Type B pancreatic cell (in vitro differentiated cells): ENCODE measurements around the gene IMPDH1. TPM values are rescaled to one million over a fixed set of nuclear protein-coding genes. Genes with fewer than 3 reads are reported as not detected.

Experiments used
- DNase-seq: peaks from one replicate; pipeline ENCODE4 v3.0.0; 2021; ENCODE audit warnings: mixed read lengths; ENCODE audit not compliant: unreplicated experiment; ENCODE audit errors: extremely low spot score
- H3K27ac Mint-ChIP-seq: 2 replicates; pipeline ENCODE4 v1.8.0; 2021; ENCODE audit warnings: mild to moderate bottlenecking, mixed read lengths
- H3K27me3 Mint-ChIP-seq: 2 replicates; pipeline ENCODE4 v1.8.0; 2021; ENCODE audit warnings: mixed read lengths
- H3K36me3 Mint-ChIP-seq: 2 replicates; pipeline ENCODE4 v1.8.0; 2021; ENCODE audit warnings: mixed read lengths
- H3K4me1 Mint-ChIP-seq: one replicate; pipeline ENCODE4 v1.8.0; 2021; ENCODE audit warnings: mixed read lengths; ENCODE audit not compliant: unreplicated experiment
- H3K4me3 Mint-ChIP-seq: 2 replicates; pipeline ENCODE4 v1.8.0; 2021; ENCODE audit warnings: mild to moderate bottlenecking, mixed read lengths
- H3K9me3 Mint-ChIP-seq: 2 replicates; pipeline ENCODE4 v1.8.0; 2021; ENCODE audit warnings: mixed read lengths
- total RNA-seq: library from RNA; stranded (reverse); gene quantifications from 2 replicates; pipeline ENCODE4 v1.2.1, GENCODE V29; 2021; ENCODE audit warnings: low replicate concordance
- TF ChIP-seq, protein P1 (sequence below): fragments of 200-600 bp; sonication (generic); conservative IDR thresholded peaks from 2 replicates; pipeline ENCODE4 v1.5.0; 2021; ENCODE audit warnings: antibody characterized with exemption, mild to moderate bottlenecking

Gene IMPDH1
- total RNA-seq, 1 donor from 2014 or later: 42.2 TPM

DNA sequence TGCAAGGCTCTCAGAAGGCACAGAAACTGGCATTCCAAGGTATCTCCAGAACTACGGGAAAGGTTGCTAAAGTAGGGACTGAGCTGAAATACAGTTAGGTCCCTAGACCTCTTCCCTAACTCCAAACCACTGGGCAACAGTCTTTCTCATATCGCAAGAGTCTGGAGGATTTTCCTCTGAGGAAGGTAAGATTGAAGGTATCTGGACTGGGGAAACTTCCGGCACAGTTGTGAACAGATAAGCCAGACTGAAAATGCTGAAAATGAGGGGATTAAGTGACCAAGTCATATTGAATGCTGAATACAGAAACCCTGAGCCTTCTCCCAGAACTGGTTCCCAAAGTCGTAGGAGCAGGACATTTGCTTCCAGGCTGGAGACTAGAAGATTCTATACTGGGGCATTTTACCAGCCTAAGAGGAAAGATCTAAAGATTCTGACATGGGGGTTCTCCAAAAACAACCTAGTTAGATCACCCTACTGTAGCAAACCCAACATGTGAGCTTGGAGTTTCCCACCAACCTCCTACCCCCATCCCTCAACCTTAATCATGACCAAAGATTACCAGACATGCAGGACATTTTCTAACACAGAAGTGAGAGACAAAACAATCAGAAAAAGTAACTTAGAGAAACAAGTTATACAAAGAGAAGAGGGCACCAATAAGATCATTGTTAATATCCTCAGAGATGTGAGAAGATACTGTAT is 45.5 kb downstream of the IMPDH1 start:
- peaks cover 73% of the 10 kb centered on the region for H3K27me3 Mint-ChIP-seq
- H3K4me3 Mint-ChIP-seq: no peak overlapping the region
- no peaks in the 10 kb centered on the region for H3K36me3 Mint-ChIP-seq
- TF ChIP-seq, protein P1, sequence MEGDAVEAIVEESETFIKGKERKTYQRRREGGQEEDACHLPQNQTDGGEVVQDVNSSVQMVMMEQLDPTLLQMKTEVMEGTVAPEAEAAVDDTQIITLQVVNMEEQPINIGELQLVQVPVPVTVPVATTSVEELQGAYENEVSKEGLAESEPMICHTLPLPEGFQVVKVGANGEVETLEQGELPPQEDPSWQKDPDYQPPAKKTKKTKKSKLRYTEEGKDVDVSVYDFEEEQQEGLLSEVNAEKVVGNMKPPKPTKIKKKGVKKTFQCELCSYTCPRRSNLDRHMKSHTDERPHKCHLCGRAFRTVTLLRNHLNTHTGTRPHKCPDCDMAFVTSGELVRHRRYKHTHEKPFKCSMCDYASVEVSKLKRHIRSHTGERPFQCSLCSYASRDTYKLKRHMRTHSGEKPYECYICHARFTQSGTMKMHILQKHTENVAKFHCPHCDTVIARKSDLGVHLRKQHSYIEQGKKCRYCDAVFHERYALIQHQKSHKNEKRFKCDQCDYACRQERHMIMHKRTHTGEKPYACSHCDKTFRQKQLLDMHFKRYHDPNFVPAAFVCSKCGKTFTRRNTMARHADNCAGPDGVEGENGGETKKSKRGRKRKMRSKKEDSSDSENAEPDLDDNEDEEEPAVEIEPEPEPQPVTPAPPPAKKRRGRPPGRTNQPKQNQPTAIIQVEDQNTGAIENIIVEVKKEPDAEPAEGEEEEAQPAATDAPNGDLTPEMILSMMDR: no peak
- no peak overlapping the region for H3K27ac Mint-ChIP-seq
- H3K4me1 Mint-ChIP-seq: peaks cover 5% of the 10 kb centered on the region
- no peaks in the 10 kb centered on the region for H3K9me3 Mint-ChIP-seq
- no peak for DNase-seq

DNA sequence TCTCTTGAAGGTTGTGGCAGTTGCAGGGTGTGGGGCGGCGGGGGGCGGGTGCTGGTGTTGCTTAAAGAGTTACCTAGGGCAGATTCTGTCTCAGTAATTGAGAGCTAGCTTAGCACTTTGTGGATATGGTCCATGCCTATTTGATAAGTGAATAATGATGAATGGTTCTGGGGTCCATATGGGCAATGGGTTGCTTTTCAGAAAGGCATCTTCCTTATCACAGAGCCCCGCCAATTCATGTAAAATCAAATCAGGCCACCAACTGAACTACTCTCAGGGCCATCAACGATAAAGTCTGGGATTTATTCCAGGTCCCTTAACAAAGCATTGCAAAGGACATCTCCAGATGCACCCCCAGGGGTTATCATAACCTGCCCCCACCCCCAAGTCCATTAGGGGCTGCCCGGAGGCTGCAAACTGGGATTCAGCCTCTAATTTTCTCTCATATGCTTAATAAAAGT is 46.5 kb downstream of the IMPDH1 start:
- Mint-ChIP-seq H3K4me1 (peaks cover 5% of the 10 kb centered on the region), H3K36me3 (no peaks in the 10 kb centered on the region), H3K4me3 (peak overlapping the region; percentile 13), H3K27ac (no peak overlapping the region), H3K9me3 (no peaks in the 10 kb centered on the region), H3K27me3 (peaks cover 80% of the 10 kb centered on the region)
- TF ChIP-seq, protein P1: no peak
- DNase-seq: no peak

DNA sequence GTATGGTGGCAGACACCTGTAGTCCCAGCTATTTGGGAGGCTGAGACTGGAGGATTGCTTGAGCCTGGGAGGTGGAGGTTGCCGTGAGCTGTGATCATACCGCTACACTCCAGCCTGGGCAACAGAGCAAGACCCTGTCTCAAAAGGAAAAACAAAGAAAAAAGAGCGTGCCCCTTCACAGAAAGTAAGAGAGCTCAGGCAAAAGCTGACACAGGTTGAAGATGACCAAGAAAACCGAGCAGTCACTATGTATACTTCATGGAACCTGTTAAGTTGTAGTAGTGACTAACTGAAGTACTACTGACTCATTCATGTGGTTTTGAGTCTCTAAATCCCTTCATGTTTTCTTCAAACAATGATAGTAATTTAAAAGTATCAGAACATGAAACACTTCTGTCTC is 47.1 kb downstream of the IMPDH1 start:
- TF ChIP-seq, protein P1: no peak
- H3K4me3 Mint-ChIP-seq: peak overlapping the region; percentile 86
- peaks cover 5% of the 10 kb centered on the region for H3K4me1 Mint-ChIP-seq

DNA sequence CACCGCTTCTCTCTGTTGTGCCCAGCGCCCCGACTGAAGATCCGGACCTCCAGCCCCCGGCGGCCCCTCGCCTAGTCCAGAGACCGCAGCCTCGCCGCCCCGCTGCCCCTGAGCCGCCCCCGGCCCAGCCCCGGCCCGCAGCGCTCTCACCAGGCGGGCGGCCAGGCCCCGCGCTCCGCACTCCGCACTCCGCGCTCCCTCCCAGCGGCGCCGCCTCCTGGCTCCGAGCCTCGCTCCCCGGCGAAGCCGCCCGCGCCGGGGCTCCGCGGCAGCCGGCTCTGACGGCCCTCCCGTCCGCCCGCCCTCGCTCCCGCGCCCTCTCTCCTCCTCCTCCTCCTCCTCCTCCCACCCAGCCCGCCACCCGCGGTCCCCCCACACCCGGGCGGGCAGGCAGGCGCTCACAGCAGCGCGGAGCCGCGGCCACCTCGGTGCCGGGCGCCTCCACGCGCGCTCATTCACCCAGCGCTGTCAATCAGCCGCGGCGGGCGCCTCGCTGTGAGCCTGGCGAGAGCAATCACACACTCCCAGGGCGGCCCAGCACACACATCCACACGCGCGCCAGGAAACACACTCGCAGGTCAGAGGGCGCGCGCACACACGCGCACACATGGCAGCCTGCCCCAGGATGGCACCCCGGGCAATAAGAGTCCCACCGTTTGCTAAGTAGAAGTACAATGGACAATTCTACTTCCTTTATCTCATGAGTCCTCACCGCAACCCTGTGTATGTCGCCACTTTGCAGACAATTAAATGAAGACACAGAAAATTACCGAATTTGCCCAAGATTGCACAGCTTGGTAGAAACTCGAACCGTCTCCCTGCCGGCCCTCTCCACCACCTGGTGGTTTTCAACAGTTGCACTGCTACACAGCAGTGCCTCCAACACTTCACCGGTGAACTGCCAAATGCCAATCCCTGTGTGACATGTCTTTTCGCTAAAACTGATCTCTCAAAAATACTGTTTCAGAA is 48.1 kb downstream of the IMPDH1 start, which contains the start of gene PRRT4:
PRRT4 (minus strand) TSS at position 280 of the 969 bp plus-strand sequence.
- peaks cover 11% of the 10 kb centered on the region for H3K4me1 Mint-ChIP-seq
- H3K4me3 Mint-ChIP-seq: peak within 1 kb of the TSS; percentile 88
- TF ChIP-seq, protein P1: peak; percentile 36
- DNase-seq: peak; percentile 72
- H3K27ac Mint-ChIP-seq: peak within 1 kb of the TSS; percentile 67
- peaks cover 71% of the 10 kb centered on the region for H3K27me3 Mint-ChIP-seq
- no peaks in the 10 kb centered on the region for H3K36me3 Mint-ChIP-seq
- H3K9me3 Mint-ChIP-seq: no peaks in the 10 kb centered on the region

More for the DNA sequence above, 47.1 kb downstream of the IMPDH1 start:
- no peaks in the 10 kb centered on the region for H3K36me3 Mint-ChIP-seq
- H3K27me3 Mint-ChIP-seq: peaks cover 80% of the 10 kb centered on the region
- no peak overlapping the region for H3K27ac Mint-ChIP-seq
- no peaks in the 10 kb centered on the region for H3K9me3 Mint-ChIP-seq
- DNase-seq: no peak

DNA sequence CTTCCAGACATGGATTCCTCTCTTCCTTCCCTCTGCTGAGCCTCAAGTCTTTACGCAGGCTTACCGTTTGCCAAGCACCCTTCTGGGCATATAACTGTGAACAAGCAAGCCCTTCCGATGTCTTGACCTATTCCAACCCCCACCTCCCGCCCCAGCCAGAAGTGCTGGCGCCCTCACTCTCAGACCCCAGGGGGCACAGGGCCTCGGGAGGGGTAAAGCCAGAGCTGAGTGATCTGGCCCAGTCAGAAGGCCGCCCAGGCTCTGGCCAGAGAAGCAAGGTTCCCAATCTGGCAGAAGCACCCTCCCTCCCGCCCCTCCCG is 49.5 kb downstream of the IMPDH1 start:
- DNase-seq: no peak
- H3K27ac Mint-ChIP-seq: no peak overlapping the region
- TF ChIP-seq, protein P1: no peak
- peaks cover 12% of the 10 kb centered on the region for H3K4me1 Mint-ChIP-seq
- peaks cover 63% of the 10 kb centered on the region for H3K27me3 Mint-ChIP-seq
- H3K36me3 Mint-ChIP-seq: no peaks in the 10 kb centered on the region
- no peaks in the 10 kb centered on the region for H3K9me3 Mint-ChIP-seq
- H3K4me3 Mint-ChIP-seq: peak overlapping the region; percentile 88
